HG03039 (cell line): Measurements from ENCODE around the gene KLF2.

Experiments
- ATAC-seq: cut with Tn5 transposase; IDR thresholded peaks from one replicate; pipeline ENCODE4 v1.9.1; 2021; ENCODE audit warnings: mild to moderate bottlenecking, moderate library complexity; ENCODE audit not compliant: unreplicated experiment

Gene KLF2

GRCh38 chr19:16363133-16363851 is 38.7 kb downstream of the KLF2 start:
- no peak for ATAC-seq

- ATAC-seq = no peak
These were observed 39.2 kb downstream of the KLF2 start for GRCh38 chr19:16363852-16364230.

- no peak for ATAC-seq
These were observed 39.7 kb downstream of the KLF2 start for GRCh38 chr19:16364231-16364865.

- no peak for ATAC-seq
These were observed 40.8 kb downstream of the KLF2 start for GRCh38 chr19:16365300-16365996.

GRCh38 chr19:16366056-16366432 is 41.4 kb downstream of the KLF2 start:
- ATAC-seq = no peak

- no peak for ATAC-seq
These were observed 42.0 kb downstream of the KLF2 start for GRCh38 chr19:16366433-16367260.

GRCh38 chr19:16367261-16367683 is 42.6 kb downstream of the KLF2 start:
- ATAC-seq = no peak

- no peak for ATAC-seq
These were observed 44.0 kb downstream of the KLF2 start for GRCh38 chr19:16368385-16369305.

- no peak for ATAC-seq
These were observed 44.7 kb downstream of the KLF2 start for GRCh38 chr19:16369306-16369663.

- no peak for ATAC-seq
These were observed 45.3 kb downstream of the KLF2 start for GRCh38 chr19:16369664-16370576.

GRCh38 chr19:16370641-16371391 is 46.2 kb downstream of the KLF2 start:
- ATAC-seq = no peak

GRCh38 chr19:16371540-16371986 is 46.9 kb downstream of the KLF2 start:
- peak; percentile 71 for ATAC-seq

- ATAC-seq = no peak
These were observed 47.7 kb downstream of the KLF2 start for GRCh38 chr19:16372065-16372915.

- ATAC-seq = no peak
These were observed 48.5 kb downstream of the KLF2 start for GRCh38 chr19:16373079-16373478.

GRCh38 chr19:16373532-16373931 is 48.9 kb downstream of the KLF2 start:
- no peak for ATAC-seq

GRCh38 chr19:16373989-16374388 is 49.4 kb downstream of the KLF2 start:
- no peak for ATAC-seq

- ATAC-seq = no peak
These were observed 49.8 kb downstream of the KLF2 start for GRCh38 chr19:16374436-16374835.
